ENCODE results near the gene SPSB3.

SPSB3 gene

DNA sequence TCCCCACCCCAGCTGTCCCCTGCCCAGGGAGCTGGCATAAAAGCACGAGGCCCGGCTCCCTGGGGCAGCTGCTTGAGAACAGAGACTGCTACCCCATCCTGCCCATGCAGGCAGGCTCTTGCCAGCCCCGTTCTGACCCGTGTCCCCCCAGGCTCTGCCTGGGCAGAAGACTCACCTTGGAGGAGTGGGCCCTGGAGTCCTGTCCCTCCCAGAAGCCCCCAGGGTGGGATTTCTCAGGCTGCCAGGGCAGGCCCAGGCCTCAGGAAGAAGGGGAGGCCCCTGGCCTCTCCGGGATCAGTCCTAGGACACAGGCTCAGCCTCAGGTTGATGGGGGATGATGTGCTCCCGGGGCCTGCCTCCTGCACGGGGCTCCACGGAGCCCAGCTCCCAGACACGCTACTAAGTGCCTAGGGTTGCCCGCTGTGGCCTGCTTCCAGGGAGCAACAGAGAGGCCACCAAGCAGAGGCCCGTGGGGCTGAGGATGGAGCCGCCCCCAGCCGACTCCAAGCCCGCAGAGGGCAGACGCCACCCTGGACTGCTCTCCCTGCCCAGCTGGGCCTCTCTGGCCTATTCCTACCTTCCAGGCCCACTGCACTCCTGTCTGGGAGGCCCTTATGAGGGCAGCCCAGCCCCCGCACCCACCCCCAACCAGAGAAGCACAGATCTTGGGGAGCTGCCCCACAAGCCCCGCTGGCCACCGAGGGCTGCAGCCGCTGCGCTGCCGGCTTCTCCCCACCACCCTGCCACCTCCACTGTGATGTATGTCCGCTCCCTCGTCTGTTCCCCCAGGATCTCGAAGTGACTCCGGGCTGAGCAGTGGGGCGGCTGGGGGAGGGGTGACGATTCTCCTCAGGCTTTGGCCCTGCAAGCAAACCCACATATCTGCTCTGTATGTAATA, 12.7 kb downstream of the SPSB3 start:
- no peak for DNase-seq (ENCODE audit: extremely low read depth, low read depth)
- TF ChIP-seq, protein P1, sequence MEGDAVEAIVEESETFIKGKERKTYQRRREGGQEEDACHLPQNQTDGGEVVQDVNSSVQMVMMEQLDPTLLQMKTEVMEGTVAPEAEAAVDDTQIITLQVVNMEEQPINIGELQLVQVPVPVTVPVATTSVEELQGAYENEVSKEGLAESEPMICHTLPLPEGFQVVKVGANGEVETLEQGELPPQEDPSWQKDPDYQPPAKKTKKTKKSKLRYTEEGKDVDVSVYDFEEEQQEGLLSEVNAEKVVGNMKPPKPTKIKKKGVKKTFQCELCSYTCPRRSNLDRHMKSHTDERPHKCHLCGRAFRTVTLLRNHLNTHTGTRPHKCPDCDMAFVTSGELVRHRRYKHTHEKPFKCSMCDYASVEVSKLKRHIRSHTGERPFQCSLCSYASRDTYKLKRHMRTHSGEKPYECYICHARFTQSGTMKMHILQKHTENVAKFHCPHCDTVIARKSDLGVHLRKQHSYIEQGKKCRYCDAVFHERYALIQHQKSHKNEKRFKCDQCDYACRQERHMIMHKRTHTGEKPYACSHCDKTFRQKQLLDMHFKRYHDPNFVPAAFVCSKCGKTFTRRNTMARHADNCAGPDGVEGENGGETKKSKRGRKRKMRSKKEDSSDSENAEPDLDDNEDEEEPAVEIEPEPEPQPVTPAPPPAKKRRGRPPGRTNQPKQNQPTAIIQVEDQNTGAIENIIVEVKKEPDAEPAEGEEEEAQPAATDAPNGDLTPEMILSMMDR (IDR thresholded peaks at IDR 0.05; ENCODE audit: low read depth, low read length), result no peak

DNA sequence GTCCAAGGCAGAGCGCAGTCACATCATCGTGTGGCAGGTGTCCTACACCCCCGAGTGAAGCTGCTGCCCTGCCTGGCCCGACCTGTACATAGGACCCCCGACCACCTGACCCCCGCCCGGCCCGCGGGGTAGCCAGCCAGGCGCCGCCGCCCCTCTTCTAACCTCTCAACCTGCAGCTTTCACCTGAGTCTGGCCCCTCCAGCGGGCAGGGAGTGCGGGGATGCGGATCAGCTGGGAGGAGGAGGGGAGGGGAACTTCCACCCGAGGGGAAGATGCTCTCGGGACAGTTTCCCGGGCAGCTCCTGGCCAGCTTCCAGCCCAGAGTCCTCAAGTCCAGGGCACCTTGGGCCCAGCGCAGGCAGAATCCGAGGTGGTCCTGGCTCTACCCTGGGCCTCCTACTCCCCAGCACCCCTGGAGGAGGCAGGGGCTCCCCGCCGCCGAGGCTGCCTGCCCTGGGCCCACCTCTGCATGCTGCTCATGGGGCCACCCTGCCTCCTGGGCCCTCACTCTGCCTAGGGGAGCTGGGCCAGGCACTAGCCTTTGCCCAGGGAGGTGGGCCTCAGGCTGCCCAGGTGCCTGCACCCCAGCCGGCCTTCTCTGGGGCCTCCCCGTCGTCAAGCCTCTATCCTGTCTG, 13.5 kb downstream of the SPSB3 start:
- DNase-seq (ENCODE audit: extremely low read depth, low read depth), result no peak
- TF ChIP-seq, protein P1 (IDR thresholded peaks at IDR 0.05; ENCODE audit: low read depth, low read length), result no peak

DNA sequence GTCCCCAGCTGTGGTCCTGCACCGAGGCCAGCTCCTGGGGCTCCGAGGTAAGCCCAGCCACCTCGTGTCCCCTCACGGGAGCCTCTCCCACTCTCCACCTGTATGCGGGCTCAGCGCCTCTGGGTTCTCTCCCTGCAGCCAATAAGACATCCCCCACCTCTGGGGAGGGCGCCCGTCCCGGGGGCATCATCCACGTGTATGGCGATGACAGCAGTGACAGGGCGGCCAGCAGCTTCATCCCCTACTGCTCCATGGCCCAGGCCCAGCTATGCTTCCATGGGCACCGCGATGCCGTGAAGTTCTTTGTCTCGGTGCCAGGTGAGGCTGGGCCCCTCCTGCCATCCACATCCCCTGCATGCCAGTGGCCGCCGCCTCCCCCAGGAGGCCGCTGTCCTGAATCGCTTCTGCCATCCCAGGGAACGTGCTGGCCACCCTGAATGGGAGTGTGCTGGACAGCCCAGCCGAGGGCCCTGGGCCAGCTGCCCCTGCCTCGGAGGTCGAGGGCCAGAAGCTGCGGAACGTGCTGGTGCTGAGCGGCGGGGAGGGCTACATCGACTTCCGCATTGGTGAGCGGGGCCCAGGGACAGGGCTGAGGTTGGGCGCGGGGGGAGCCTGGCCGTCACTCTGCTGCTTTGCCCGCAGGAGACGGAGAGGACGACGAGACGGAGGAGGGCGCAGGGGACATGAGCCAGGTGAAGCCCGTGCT, 14.2 kb downstream of the SPSB3 start:
- no peak for DNase-seq (ENCODE audit: extremely low read depth, low read depth)
- TF ChIP-seq, protein P1 (IDR thresholded peaks at IDR 0.05; ENCODE audit: low read depth, low read length), result no peak

DNA sequence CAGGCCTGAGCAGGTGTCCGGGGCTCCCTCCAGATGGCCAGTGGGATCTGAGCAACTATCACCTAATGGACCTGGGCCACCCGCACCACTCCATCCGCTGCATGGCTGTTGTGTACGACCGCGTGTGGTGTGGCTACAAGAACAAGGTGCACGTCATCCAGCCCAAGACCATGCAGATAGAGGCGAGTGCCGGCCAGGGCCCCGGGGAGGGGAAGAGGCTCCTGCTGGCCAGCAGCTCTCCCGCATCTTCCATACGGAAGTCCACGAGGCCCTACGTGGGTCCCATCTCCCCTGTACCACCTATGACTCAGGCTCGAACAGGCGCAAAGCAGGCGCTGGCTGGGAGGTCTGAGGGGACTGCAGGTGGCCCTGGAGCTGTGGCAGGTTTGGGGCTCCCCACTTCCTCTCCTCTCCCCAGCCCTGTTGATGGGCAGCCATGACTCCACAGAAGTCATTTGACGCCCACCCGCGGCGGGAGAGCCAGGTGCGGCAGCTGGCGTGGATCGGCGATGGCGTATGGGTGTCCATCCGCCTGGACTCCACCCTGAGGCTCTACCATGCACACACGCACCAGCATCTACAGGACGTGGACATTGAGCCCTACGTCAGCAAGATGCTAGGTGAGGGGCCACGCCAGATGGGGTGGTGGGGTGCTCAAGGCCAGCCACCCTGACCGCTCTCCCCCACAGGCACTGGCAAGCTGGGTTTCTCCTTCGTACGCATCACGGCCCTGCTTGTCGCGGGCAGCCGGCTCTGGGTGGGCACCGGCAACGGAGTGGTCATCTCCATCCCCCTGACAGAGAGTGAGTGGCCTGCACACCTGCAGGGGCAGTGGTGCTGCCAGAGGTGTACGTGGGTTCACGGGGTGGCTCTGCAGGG, 15.0 kb downstream of the SPSB3 start:
- DNase-seq (ENCODE audit: extremely low read depth, low read depth), result no peak
- TF ChIP-seq, protein P1 (IDR thresholded peaks at IDR 0.05; ENCODE audit: low read depth, low read length), result no peak

DNA sequence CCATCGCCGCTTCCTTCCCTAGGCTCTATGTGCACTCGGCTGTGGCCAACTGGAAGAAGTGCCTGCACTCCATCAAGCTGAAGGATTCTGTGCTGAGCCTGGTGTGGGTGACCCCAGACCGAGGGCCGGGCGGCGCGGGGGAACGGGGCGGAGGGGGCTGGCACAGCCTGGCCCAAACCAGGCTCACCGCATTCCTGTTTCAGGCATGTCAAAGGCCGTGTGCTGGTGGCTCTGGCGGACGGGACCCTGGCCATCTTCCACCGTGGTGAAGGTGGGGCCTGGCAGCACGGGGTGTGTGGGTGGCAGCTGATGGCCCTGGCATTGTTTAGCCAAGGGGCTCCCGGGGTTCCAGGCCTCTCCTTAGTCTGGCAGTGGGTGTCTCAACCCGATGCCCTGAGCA, 15.7 kb downstream of the SPSB3 start:
- TF ChIP-seq, protein P1 (IDR thresholded peaks at IDR 0.05; ENCODE audit: low read depth, low read length), result no peak
- DNase-seq (ENCODE audit: extremely low read depth, low read depth), result no peak

DNA sequence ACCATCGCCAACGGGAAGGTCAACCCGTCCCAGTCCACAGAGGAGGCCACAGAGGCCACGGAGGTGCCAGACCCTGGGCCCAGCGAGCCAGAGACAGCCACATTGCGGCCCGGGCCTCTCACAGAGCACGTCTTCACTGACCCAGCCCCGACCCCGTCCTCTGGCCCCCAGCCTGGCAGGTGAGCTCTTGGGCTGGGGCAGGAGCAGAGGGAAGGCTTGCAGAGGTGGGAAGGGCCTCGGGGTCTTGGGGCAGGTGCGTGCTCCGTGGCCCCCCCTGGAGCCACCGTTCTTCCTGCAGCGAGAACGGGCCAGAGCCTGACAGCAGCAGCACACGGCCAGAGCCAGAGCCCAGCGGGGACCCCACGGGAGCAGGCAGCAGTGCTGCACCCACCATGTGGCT, 16.1 kb downstream of the SPSB3 start:
- DNase-seq (ENCODE audit: extremely low read depth, low read depth), result no peak
- TF ChIP-seq, protein P1 (IDR thresholded peaks at IDR 0.05; ENCODE audit: low read depth, low read length), result no peak

Measured in AG09319 (cell line).